HEK293 (cell line): ENCODE measurements around the gene STOX1.

Experiments
- CTCF ChIP-seq: fragments of 450-650 bp; formaldehyde crosslinking; IDR thresholded peaks from 2 replicates; pipeline ENCODE4 v1.5.1; 2016; ENCODE audit warnings: missing biosample characterization, missing genetic modification characterization
- PBX3 ChIP-seq: sonication (generic); formaldehyde crosslinking; IDR thresholded peaks from 2 replicates; pipeline ENCODE4 v1.8.1; 2022; ENCODE audit warnings: mild to moderate bottlenecking, moderate library complexity, missing genetic modification reagents
- RBAK ChIP-seq: fragments of 450-650 bp; formaldehyde crosslinking; IDR thresholded peaks from 2 replicates; pipeline ENCODE4 v1.5.1; 2016; ENCODE audit warnings: missing biosample characterization, missing genetic modification characterization
- REPIN1 ChIP-seq: fragments of 450-650 bp; formaldehyde crosslinking; IDR thresholded peaks from 2 replicates; pipeline ENCODE4 v1.5.1; 2017; ENCODE audit warnings: missing biosample characterization, missing genetic modification characterization, low read depth
- TSHZ1 ChIP-seq: fragments of 450-650 bp; formaldehyde crosslinking; IDR thresholded peaks from 2 replicates; pipeline ENCODE4 v1.5.1; 2016; ENCODE audit warnings: missing biosample characterization, missing genetic modification characterization, borderline replicate concordance
- ZBTB1 ChIP-seq: fragments of 450-650 bp; formaldehyde crosslinking; IDR thresholded peaks from 2 replicates; pipeline ENCODE4 v1.5.1; 2016; ENCODE audit warnings: missing biosample characterization, missing genetic modification characterization
- ZNF350 ChIP-seq: fragments of 450-650 bp; formaldehyde crosslinking; IDR thresholded peaks from 2 replicates; pipeline ENCODE4 v1.5.0; 2017; ENCODE audit warnings: missing biosample characterization, mild to moderate bottlenecking, missing genetic modification characterization
- ZNF398 ChIP-seq: fragments of 450-650 bp; formaldehyde crosslinking; IDR thresholded peaks from 2 replicates; pipeline ENCODE4 v1.5.1; 2017; ENCODE audit warnings: missing biosample characterization, missing genetic modification characterization
- ZNF404 ChIP-seq: fragments of 450-650 bp; formaldehyde crosslinking; IDR thresholded peaks from 2 replicates; pipeline ENCODE4 v1.5.1; 2017; ENCODE audit warnings: missing biosample characterization, missing genetic modification characterization

GRCh38 chr10:68800211-68800610, 27.1 kb upstream of the STOX1 start:
- TF ChIP-seq ZNF350 = no peak
- no peak for TF ChIP-seq CTCF (tag by site-specific recombination)
- TF ChIP-seq PBX3 = no peak
- no peak for TF ChIP-seq REPIN1
- TF ChIP-seq RBAK (tag by site-specific recombination) = no peak
- no peak for TF ChIP-seq ZNF398 (tag by site-specific recombination)
- TF ChIP-seq TSHZ1 (tag by site-specific recombination) = no peak
- no peak for TF ChIP-seq ZBTB1
- TF ChIP-seq ZNF404 (tag by site-specific recombination) = no peak
